NCI-H2081 treated with DMSO at 0.1 percent for 48 hours (cell line): ENCODE data around the gene FOXJ3.

ENCODE experiments used
- DNase-seq: peaks from one replicate; lab custom pipeline; 2025; lab: John Stamatoyannopoulos, UW

The FOXJ3 gene

GRCh38 chr1:42189931-42190853 lies 144.8 kb downstream of the FOXJ3 start:
- no peak for DNase-seq

GRCh38 chr1:42186152-42186551 lies 148.9 kb downstream of the FOXJ3 start:
- DNase-seq = no peak

GRCh38 chr1:42184616-42185015 lies 150.4 kb downstream of the FOXJ3 start:
- DNase-seq = no peak

- no peak for DNase-seq
Measured at GRCh38 chr1:42183957-42184268, 151.1 kb downstream of the FOXJ3 start.

GRCh38 chr1:42183210-42183956 lies 151.7 kb downstream of the FOXJ3 start:
- DNase-seq = no peak

GRCh38 chr1:42181687-42182086 lies 153.3 kb downstream of the FOXJ3 start:
- no peak for DNase-seq

- no peak for DNase-seq
Measured at GRCh38 chr1:42179900-42180329, 155.1 kb downstream of the FOXJ3 start.

- DNase-seq = no peak
Measured at GRCh38 chr1:42179275-42179674, 155.8 kb downstream of the FOXJ3 start.

GRCh38 chr1:42178249-42178648 lies 156.8 kb downstream of the FOXJ3 start:
- DNase-seq = no peak

- DNase-seq = no peak
Measured at GRCh38 chr1:42177541-42177981, 157.5 kb downstream of the FOXJ3 start.

- peak; percentile 22 for DNase-seq
Measured at GRCh38 chr1:42176902-42177519, 158.0 kb downstream of the FOXJ3 start.

- DNase-seq = no peak
Measured at GRCh38 chr1:42175314-42176054, 159.6 kb downstream of the FOXJ3 start.

GRCh38 chr1:42173961-42174735 lies 160.9 kb downstream of the FOXJ3 start:
- DNase-seq = no peak

GRCh38 chr1:42173155-42173933 lies 161.7 kb downstream of the FOXJ3 start:
- DNase-seq = no peak

- no peak for DNase-seq
Measured at GRCh38 chr1:42172381-42173133, 162.5 kb downstream of the FOXJ3 start.

- no peak for DNase-seq
Measured at GRCh38 chr1:42171679-42172266, 163.3 kb downstream of the FOXJ3 start.

GRCh38 chr1:42170779-42171621 lies 164.0 kb downstream of the FOXJ3 start:
- DNase-seq = no peak

GRCh38 chr1:42168763-42169162 lies 166.3 kb downstream of the FOXJ3 start:
- DNase-seq = no peak

- DNase-seq = no peak
Measured at GRCh38 chr1:42168391-42168670, 166.7 kb downstream of the FOXJ3 start.
